ENCODE measurements around the gene MAGED1.
"Not testable (repeated sequence)": the region's sequence is repeated elsewhere in the genome, so short reads cannot be mapped to it uniquely, and the experiment has no call there.

Gene MAGED1

GRCh38 chrX:51896626-51897025 lies 3.2 kb downstream of the MAGED1 start:
- DNase-seq (ENCODE audit: low read depth), result no peak

DNA sequence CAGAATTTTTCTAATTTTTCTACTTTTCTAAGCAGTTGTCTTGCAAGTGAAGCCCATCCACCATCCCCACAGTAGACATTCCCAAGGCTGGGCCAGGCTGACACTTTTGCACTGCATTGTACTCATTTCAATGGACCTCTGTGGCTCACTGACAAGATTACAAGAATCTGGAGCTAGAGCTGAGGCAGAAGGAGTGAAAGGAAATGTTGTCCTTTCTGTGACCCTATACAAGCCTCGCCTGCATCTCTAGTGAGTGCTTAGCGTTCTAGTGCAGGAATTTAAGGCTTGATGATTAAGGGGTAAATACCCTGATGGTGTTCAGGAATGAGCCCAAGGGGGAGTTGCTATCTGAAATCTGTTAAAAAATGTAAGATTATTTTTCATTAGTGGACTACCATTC lies 6.3 kb downstream of the MAGED1 start:
- DNase-seq (ENCODE audit: low read depth), result peak; percentile 75

- DNase-seq (ENCODE audit: low read depth), result no peak
Measured at GRCh38 chrX:51902510-51903050, 9.2 kb downstream of the MAGED1 start.

- DNase-seq (ENCODE audit: low read depth), result not testable (repeated sequence)
Measured at GRCh38 chrX:51905152-51905551, 11.7 kb downstream of the MAGED1 start.

- no peak for DNase-seq (ENCODE audit: low read depth)
Measured at GRCh38 chrX:51905711-51906110, 12.3 kb downstream of the MAGED1 start.

DNA sequence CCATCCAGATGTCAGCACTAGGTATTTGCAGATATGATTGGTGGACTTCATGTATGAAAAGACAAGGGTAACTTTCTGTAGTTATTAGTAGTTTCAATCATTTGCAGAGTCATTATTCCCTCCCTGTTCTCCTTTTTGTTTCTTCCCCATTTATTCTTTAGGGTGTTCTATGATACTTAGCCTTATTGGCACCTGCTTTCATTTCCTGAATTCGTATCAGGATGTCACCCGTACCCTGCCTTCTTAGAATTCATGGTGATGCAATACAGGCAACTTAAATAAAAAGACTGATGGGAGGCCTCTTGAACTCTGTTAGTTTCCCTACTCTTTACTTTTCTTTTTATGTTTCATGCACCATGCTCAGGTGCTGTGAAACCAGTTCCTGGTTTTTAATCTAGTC lies 24.2 kb downstream of the MAGED1 start:
- no peak for DNase-seq (ENCODE audit: low read depth)

GRCh38 chrX:51922561-51922960 lies 29.1 kb downstream of the MAGED1 start:
- DNase-seq (ENCODE audit: low read depth), result no peak

GRCh38 chrX:51931566-51932150 lies 38.2 kb downstream of the MAGED1 start:
- DNase-seq (ENCODE audit: low read depth), result no peak

All from iris pigment epithelial cell (primary cell).